Pons (tissue), 1 donor: ENCODE measurements around the gene PTPN18.
"Not testable (repeated sequence)": the region's sequence is repeated elsewhere in the genome, so short reads cannot be mapped to it uniquely, and the experiment has no call there.

ENCODE experiments used
- DNase-seq: peaks from one replicate; pipeline ENCODE4 v3.0.0-alpha.2; 2016; ENCODE audit warnings: low spot score

PTPN18 gene

GRCh38 chr2:130355578-130356431, at the start of gene PTPN18:
TSS of gene PTPN18 (plus strand) at chr2:130356056. CDS start at chr2:130356108, 52 bp downstream.
- DNase-seq: peak; percentile 84

GRCh38 chr2:130307850-130308249, 48.0 kb upstream of the PTPN18 start:
- DNase-seq: no peak

- no peak for DNase-seq
These were observed 45.0 kb upstream of the PTPN18 start for GRCh38 chr2:130310881-130311280.

- DNase-seq: no peak
These were observed 42.0 kb upstream of the PTPN18 start for GRCh38 chr2:130313812-130314334.

GRCh38 chr2:130314377-130314776, 41.5 kb upstream of the PTPN18 start:
- no peak for DNase-seq

- no peak for DNase-seq
These were observed 39.3 kb upstream of the PTPN18 start for GRCh38 chr2:130316596-130316995.

- DNase-seq: no peak
These were observed 37.0 kb upstream of the PTPN18 start for GRCh38 chr2:130318906-130319305.

GRCh38 chr2:130319536-130319935, 36.3 kb upstream of the PTPN18 start:
- no peak for DNase-seq

- DNase-seq: no peak
These were observed 27.9 kb upstream of the PTPN18 start for GRCh38 chr2:130327703-130328527.

GRCh38 chr2:130328710-130329109, 27.1 kb upstream of the PTPN18 start:
- DNase-seq: no peak

GRCh38 chr2:130332271-130333073, 23.4 kb upstream of the PTPN18 start:
- DNase-seq: peak; percentile 40

GRCh38 chr2:130333253-130333652, 22.6 kb upstream of the PTPN18 start:
- not testable (repeated sequence) for DNase-seq

GRCh38 chr2:130334026-130334425, 21.8 kb upstream of the PTPN18 start:
- DNase-seq: no peak

GRCh38 chr2:130335226-130335625, 20.6 kb upstream of the PTPN18 start:
- DNase-seq: no peak

- DNase-seq: no peak
These were observed 19.5 kb upstream of the PTPN18 start for GRCh38 chr2:130336150-130336876.

- peak; percentile 24 for DNase-seq
These were observed 18.8 kb upstream of the PTPN18 start for GRCh38 chr2:130336877-130337734.

GRCh38 chr2:130337735-130338325, 18.0 kb upstream of the PTPN18 start:
- DNase-seq: no peak

GRCh38 chr2:130338793-130339345, 17.0 kb upstream of the PTPN18 start:
- DNase-seq: no peak
